H1 (cell line): ENCODE data around the gene RMND1. TPM values are rescaled to one million over a fixed set of nuclear protein-coding genes. Genes with fewer than 3 reads are reported as not detected.

Experiments used
- CTCF ChIA-PET: fragments of 300-600 bp; sonication (Branson Sonifier 250); formaldehyde crosslinking; loops from one replicate; lab custom pipeline; 2021; ENCODE audit not compliant: partially characterized antibody; lab: Charles Lee
- POLR2A ChIA-PET: fragments of 300-600 bp; sonication (Branson Sonifier 250); formaldehyde crosslinking; loops from one replicate; lab custom pipeline; 2021; ENCODE audit warnings: inconsistent platforms; ENCODE audit not compliant: partially characterized antibody; lab: Charles Lee
- DNase-seq, 2 experiments: peaks; one replicate each; pipeline versions ENCODE4 v3.0.0 to v3.0.0-alpha.2; 2010 to 2022; ENCODE audit warnings: low spot score in 2 of 2, low read depth in 1 of 2, mixed read lengths in 1 of 2
- FAIRE-seq: peaks from 2 replicates; lab custom pipeline; 2011; peaks lifted over from hg19 to GRCh38; lab: Jason Lieb, UNC
- H2AFZ ChIP-seq: 2 replicates; pipeline ENCODE4 v1.8.1; 2012; ENCODE audit warnings: low read length, inconsistent platforms
- H2AK5ac ChIP-seq: 2 replicates; pipeline ENCODE4 v1.6.1; 2013; ENCODE audit warnings: low read depth, low read length
- H2BK120ac ChIP-seq: replicated peaks from 2 replicates; pipeline ENCODE3; 2013; ENCODE audit warnings: low read depth, low read length, inconsistent platforms
- H2BK12ac ChIP-seq: 2 replicates; pipeline ENCODE4 v1.6.1; 2013; ENCODE audit warnings: low read depth, low read length
- H2BK15ac ChIP-seq: 2 replicates; pipeline ENCODE4 v1.6.1; 2013; ENCODE audit warnings: low read length
- H2BK20ac ChIP-seq: 2 replicates; pipeline ENCODE4 v1.6.1; 2013; ENCODE audit warnings: low read length
- H2BK5ac ChIP-seq: 2 replicates; pipeline ENCODE4 v1.6.1; 2013; ENCODE audit warnings: low read depth, low read length
- H3K14ac ChIP-seq: 2 replicates; pipeline ENCODE4 v1.6.1; 2013; ENCODE audit warnings: inconsistent platforms; ENCODE audit not compliant: insufficient read length
- H3K18ac ChIP-seq: 2 replicates; pipeline ENCODE4 v1.6.1; 2013; ENCODE audit warnings: low read length; ENCODE audit errors: extremely low read depth
- H3K23ac ChIP-seq: 2 replicates; pipeline ENCODE4 v1.6.1; 2013; ENCODE audit warnings: inconsistent platforms; ENCODE audit not compliant: insufficient read length
- H3K23me2 ChIP-seq: 2 replicates; pipeline ENCODE4 v1.6.1; 2013; ENCODE audit warnings: low read depth, low read length
- H3K27ac ChIP-seq: 2 replicates; pipeline ENCODE4 v1.6.1; 2011; ENCODE audit warnings: low read depth, low read length, inconsistent platforms
- H3K27me3 ChIP-seq, 4 experiments: replicated peaks in 1 of 4; 1 replicate in 1 of 4; 2 replicates in 3 of 4; pipeline versions ENCODE4 v1.6.1 to v1.8.1; 2011 to 2013; ENCODE audit warnings: low read length in 3 of 4, mild to moderate bottlenecking in 3 of 4, inconsistent platforms in 2 of 4, mixed read lengths in 2 of 4, moderate library complexity in 1 of 4; ENCODE audit not compliant: control insufficient read depth in 3 of 4, insufficient read depth in 3 of 4; ENCODE audit errors: extremely low read depth in 1 of 4
- H3K36me3 ChIP-seq, 4 experiments: 2 replicates each; pipeline versions ENCODE4 v1.6.1 to v1.8.1; 2011 to 2013; ENCODE audit warnings: mild to moderate bottlenecking in 4 of 4, low read length in 3 of 4, moderate library complexity in 2 of 4, control low read depth in 1 of 4, inconsistent platforms in 1 of 4; ENCODE audit not compliant: insufficient read depth in 4 of 4, control insufficient read depth in 2 of 4
- H3K4ac ChIP-seq: replicated peaks from 2 replicates; pipeline ENCODE3; 2013; ENCODE audit warnings: low read length, low read depth, mixed read lengths, inconsistent platforms; ENCODE audit not compliant: insufficient read length
- H3K4me1 ChIP-seq, 4 experiments: replicated peaks in 1 of 4; 1 replicate in 1 of 4; 2 replicates in 3 of 4; pipeline versions ENCODE4 v1.6.1 to v1.8.1; 2011 to 2013; ENCODE audit warnings: low read length in 3 of 4, inconsistent platforms in 2 of 4, mixed read lengths in 1 of 4; ENCODE audit not compliant: insufficient read depth in 4 of 4, control insufficient read depth in 3 of 4
- H3K4me2 ChIP-seq, 2 experiments: 2 replicates each; pipeline versions ENCODE4 v1.6.1 to v1.8.1; 2011 to 2013; ENCODE audit warnings: low read depth in 2 of 2, low read length in 2 of 2, control low read depth in 1 of 2, inconsistent platforms in 1 of 2, mild to moderate bottlenecking in 1 of 2; ENCODE audit not compliant: insufficient read depth in 1 of 2
- H3K4me3 ChIP-seq, 4 experiments: fragments of 200-600, 300-600 bp in 1 of 4; sonication (generic), shearing (Covaris generic), sonication (Bioruptor Twin) in 1 of 4; 2 replicates each; pipeline versions ENCODE4 v1.5.1 to v1.8.1; 2011 to 2016; ENCODE audit warnings: low read length in 4 of 4, low read depth in 3 of 4, control low read depth in 2 of 4, inconsistent platforms in 2 of 4, mild to moderate bottlenecking in 2 of 4, mixed read lengths in 1 of 4, moderate library complexity in 1 of 4; ENCODE audit not compliant: insufficient read depth in 2 of 4; ENCODE audit errors: extremely low read depth in 1 of 4
- H3K56ac ChIP-seq: replicated peaks from 2 replicates; pipeline ENCODE3; 2013; ENCODE audit warnings: low read depth, mild to moderate bottlenecking, mixed read lengths, low read length, inconsistent platforms; ENCODE audit not compliant: insufficient read length
- H3K79me1 ChIP-seq: 2 replicates; pipeline ENCODE4 v1.6.1; 2013; ENCODE audit warnings: low read depth, low read length, control low read depth
- H3K79me2 ChIP-seq, 2 experiments: 2 replicates each; pipeline versions ENCODE4 v1.6.1 to v1.8.1; 2012 to 2013; ENCODE audit warnings: low read length in 2 of 2, mild to moderate bottlenecking in 2 of 2, inconsistent platforms in 1 of 2; ENCODE audit not compliant: insufficient read depth in 2 of 2, control insufficient read depth in 1 of 2
- H3K9ac ChIP-seq, 4 experiments: replicated peaks in 1 of 4; 1 replicate in 1 of 4; 2 replicates in 3 of 4; pipeline versions ENCODE4 v1.6.1 to v1.8.1; 2011 to 2013; ENCODE audit warnings: low read depth in 3 of 4, low read length in 3 of 4, control low read depth in 2 of 4, mild to moderate bottlenecking in 2 of 4, moderate library complexity in 2 of 4, inconsistent platforms in 1 of 4; ENCODE audit errors: extremely low read depth in 1 of 4
- H3K9me3 ChIP-seq, 2 experiments: 2 replicates each; pipeline versions ENCODE4 v1.6.1 to v1.8.1; 2012 to 2013; ENCODE audit warnings: mild to moderate bottlenecking in 2 of 2, moderate library complexity in 2 of 2, control low read depth in 1 of 2, inconsistent platforms in 1 of 2, low read depth in 1 of 2, low read length in 1 of 2, mixed read lengths in 1 of 2; ENCODE audit not compliant: insufficient read depth in 2 of 2
- H4K20me1 ChIP-seq, 2 experiments: replicated peaks in 1 of 2; 2 replicates each; pipeline versions ENCODE3 to v1.8.1; 2011 to 2013; ENCODE audit warnings: inconsistent platforms in 2 of 2, low read length in 2 of 2, mild to moderate bottlenecking in 1 of 2; ENCODE audit not compliant: insufficient read depth in 2 of 2, control insufficient read depth in 1 of 2
- H4K5ac ChIP-seq: 2 replicates; pipeline ENCODE4 v1.6.1; 2013; ENCODE audit warnings: low read length, low read depth, mixed read lengths, inconsistent platforms; ENCODE audit not compliant: insufficient read length
- H4K8ac ChIP-seq: 2 replicates; pipeline ENCODE4 v1.8.0; 2013; ENCODE audit warnings: mild to moderate bottlenecking, moderate library complexity, low read length, inconsistent platforms; ENCODE audit not compliant: insufficient read depth; ENCODE audit errors: extremely low read depth
- H4K91ac ChIP-seq: replicated peaks from 2 replicates; pipeline ENCODE3; 2013; ENCODE audit warnings: low read length, mixed read lengths, inconsistent platforms; ENCODE audit not compliant: insufficient read length
- SIRT6 ChIP-seq: IDR thresholded peaks from one replicate; pipeline ENCODE4 v1.7.1; 2012; ENCODE audit warnings: low read length, inconsistent platforms
- TBP ChIP-seq: IDR thresholded peaks from 2 replicates; pipeline ENCODE4 v1.6.1; 2011; ENCODE audit warnings: low read depth, low read length, improper control_type of control experiment
- WGBS, 2 experiments: shearing (Covaris generic) in 1 of 2; methylation state at CpG; one replicate each; pipeline versions ENCODE4 v1.1.6 to v1.1.7; 2013 to 2015; ENCODE audit warnings: low lambda C conversion rate in 2 of 2, mixed read lengths in 2 of 2, inconsistent platforms in 1 of 2, low coverage in 1 of 2, missing lambda C conversion rate in 1 of 2; ENCODE audit not compliant: insufficient replicate concordance in 2 of 2, insufficient coverage in 1 of 2, insufficient read length in 1 of 2; ENCODE audit errors: extremely low coverage in 1 of 2, missing lambda C conversion rate in 1 of 2; 5-methylcytosine and 5-hydroxymethylcytosine counted together
- polyA plus RNA-seq, 7 experiments: library from polyadenylated mRNA; depleted of rRNA in 3 of 7; stranded (reverse) in 5 of 7; unstranded in 2 of 7; fragments of >200 nt in 5 of 7; fragments of 200-250 nt in 2 of 7; gene quantifications; 1 replicate in 5 of 7; 2 replicates in 1 of 7; 4 replicates in 1 of 7; pipeline versions ENCODE4 v1.2.1 to v1.2.3, GENCODE V29; 2011 to 2013; ENCODE audit warnings: missing spikeins in 2 of 7, mixed read lengths in 2 of 7
- total RNA-seq: library from RNA; stranded (reverse); fragmentation: NEBNext Ultra II Directional; extraction: Animal tissue kit (Norgen Biotek cat#: 25700); gene quantifications from 2 replicates; pipeline ENCODE4 v1.2.1, GENCODE V29; 2021

Gene RMND1
- total and polyA plus RNA-seq, 2 of the 8 experiments (the other 6 are each of a cell fraction or from before 2014, with no cell fraction given): 7.3 to 21.9 TPM

GRCh38 chr6:151499551-151499950 is 47.6 kb upstream of the RMND1 start:
- Histone ChIP-seq H3K18ac (no peak overlapping the region), H3K56ac (no peak overlapping the region), H3K79me1 (no peaks in the 10 kb centered on the region), H4K8ac (no peak overlapping the region), H3K4me3 (no peak overlapping the region), H2AFZ (no peak overlapping the region), H2AK5ac (no peak overlapping the region), H3K79me2 (no peaks in the 10 kb centered on the region), H3K23ac (no peak overlapping the region), H2BK20ac (no peak overlapping the region), H3K27me3 (peaks cover 0 to 10% (median 4%) of the 10 kb centered on the region in 4 experiments; a peak in 5 of 7 replicates), H3K9ac (no peak overlapping the region), H4K91ac (no peak overlapping the region), H3K23me2 (peaks cover 1% of the 10 kb centered on the region), H3K4me1 (peaks cover 0 to 4% (median 1%) of the 10 kb centered on the region in 4 experiments; a peak in 2 of 7 replicates), H3K9me3 (no peaks in the 10 kb centered on the region), H3K27ac (no peak overlapping the region), H4K20me1 (no peaks in the 10 kb centered on the region), H3K36me3 (no peaks in the 10 kb centered on the region), H2BK12ac (no peak overlapping the region), H2BK120ac (no peak overlapping the region), H2BK15ac (no peak overlapping the region), H3K14ac (no peak overlapping the region), H2BK5ac (no peak overlapping the region), H4K5ac (no peak overlapping the region), H3K4ac (no peak overlapping the region), H3K4me2 (no peak overlapping the region)
- 74% methylated on average over 5 of the region's 5 CpGs; no CpG with 5 or more reads in 1 of the 2 experiments for WGBS, 2 experiments
- DNase-seq (no peak), FAIRE-seq (no peak)
- CTCF ChIA-PET: no interaction called here
- POLR2A ChIA-PET: no interaction called here
- TF ChIP-seq TBP (no peak), SIRT6 (no peak)
